Kidney (tissue), 14 donors: Measurements from ENCODE around the gene GPR137B. TPM values are rescaled to one million over a fixed set of nuclear protein-coding genes. Genes with fewer than 3 reads are reported as not detected.

ENCODE experiments used
- DNase-seq, 5 donors: peaks; one replicate each; pipeline ENCODE4 v3.0.0-alpha.2; 2013 to 2020
- FAIRE-seq: peaks from 2 replicates; lab custom pipeline; 2012; peaks lifted over from hg19 to GRCh38; lab: Jason Lieb, UNC
- H3K27ac ChIP-seq, 2 donors: one replicate each; pipeline ENCODE4 v1.7.0; 2013; ENCODE audit warnings: low read depth in 2 of 2, low read length in 2 of 2, inconsistent platforms in 1 of 2
- H3K27me3 ChIP-seq: one replicate; pipeline ENCODE4 v1.7.1; 2013; ENCODE audit warnings: low read length, inconsistent platforms; ENCODE audit not compliant: control insufficient read depth, insufficient read depth
- H3K36me3 ChIP-seq, 3 donors: one replicate each; pipeline versions ENCODE4 v1.7.0 to v1.7.1; 2013; ENCODE audit warnings: low read length in 3 of 3, control low read depth in 1 of 3, inconsistent platforms in 1 of 3; ENCODE audit not compliant: insufficient read depth in 3 of 3, control insufficient read depth in 2 of 3
- H3K4me1 ChIP-seq, 3 donors: one replicate each; pipeline versions ENCODE4 v1.7.0 to v1.7.1; 2013; ENCODE audit warnings: low read length in 3 of 3, inconsistent platforms in 1 of 3, low read depth in 1 of 3; ENCODE audit not compliant: control insufficient read depth in 2 of 3, insufficient read depth in 2 of 3
- H3K4me3 ChIP-seq, 3 donors: one replicate each; pipeline versions ENCODE4 v1.7.0 to v1.8.1; 2013; ENCODE audit warnings: low read length in 3 of 3, control low read depth in 1 of 3, inconsistent platforms in 1 of 3
- H3K9ac ChIP-seq, 3 donors: one replicate each; pipeline versions ENCODE4 v1.7.0 to v1.7.1; 2013; ENCODE audit warnings: low read length in 3 of 3, control low read depth in 1 of 3, inconsistent platforms in 1 of 3
- H3K9me3 ChIP-seq, 3 donors: one replicate each; pipeline versions ENCODE4 v1.7.0 to v1.7.1; 2013; ENCODE audit warnings: low read length in 3 of 3, control low read depth in 1 of 3, inconsistent platforms in 1 of 3; ENCODE audit not compliant: control insufficient read depth in 2 of 3, insufficient read depth in 1 of 3
- intact Hi-C: fragments of 100-400 bp; cut with DNase I; formaldehyde crosslinking; loops from one replicate; pipeline ENCODE4 v1.11.1; 2022
- polyA plus RNA-seq: library from polyadenylated mRNA; stranded (reverse); fragments of 350-450 nt; fragmentation: Illumina TruSeq; extraction: RNeasy Lipid Tissue Mini Kit (QIAGEN cat#74804); gene quantifications from one replicate; pipeline ENCODE4 v1.2.3, GENCODE V29; 2014; ENCODE audit warnings: low read depth, low replicate concordance; ENCODE audit not compliant: insufficient read depth
- total RNA-seq: library from RNA; stranded (reverse); fragmentation: NEBNext Ultra II Directional; extraction: Animal tissue kit (Norgen Biotek cat#: 25700); gene quantifications from one replicate; pipeline ENCODE4 v1.2.1, GENCODE V29; 2021
- TF ChIP-seq, protein P1 (sequence below): IDR thresholded peaks from 3 replicates; pipeline ENCODE4 v1.5.1; 2012; ENCODE audit warnings: mild to moderate bottlenecking, moderate library complexity, borderline replicate concordance; ENCODE audit not compliant: insufficient read depth; ENCODE audit errors: extremely low read depth
- donor health status: control.
- donor health status: control.
- donor health status: control.
- donor health status: control.
- donor health status: control.
- donor health status: DM: yes; HTN: yes; CAD: no.
- donor health status: Normal renal cell carcinoma (clear cell type).

The GPR137B gene
- total and polyA plus RNA-seq, 2 donors from 2014 or later = 22.2 to 31.4 TPM

- Histone ChIP-seq H3K27ac (peak overlapping the region in 1 of 2 donors; percentile 48), H3K9ac (no peak overlapping the region), H3K27me3 (no peaks in the 10 kb centered on the region), H3K36me3 (no peaks in the 10 kb centered on the region), H3K9me3 (no peaks in the 10 kb centered on the region), H3K4me3 (no peak overlapping the region), H3K4me1 (peaks cover 0 to 3% (median 2%) of the 10 kb centered on the region in 3 donors)
- no peak for DNase-seq
- no peak for FAIRE-seq
- TF ChIP-seq, protein P1, sequence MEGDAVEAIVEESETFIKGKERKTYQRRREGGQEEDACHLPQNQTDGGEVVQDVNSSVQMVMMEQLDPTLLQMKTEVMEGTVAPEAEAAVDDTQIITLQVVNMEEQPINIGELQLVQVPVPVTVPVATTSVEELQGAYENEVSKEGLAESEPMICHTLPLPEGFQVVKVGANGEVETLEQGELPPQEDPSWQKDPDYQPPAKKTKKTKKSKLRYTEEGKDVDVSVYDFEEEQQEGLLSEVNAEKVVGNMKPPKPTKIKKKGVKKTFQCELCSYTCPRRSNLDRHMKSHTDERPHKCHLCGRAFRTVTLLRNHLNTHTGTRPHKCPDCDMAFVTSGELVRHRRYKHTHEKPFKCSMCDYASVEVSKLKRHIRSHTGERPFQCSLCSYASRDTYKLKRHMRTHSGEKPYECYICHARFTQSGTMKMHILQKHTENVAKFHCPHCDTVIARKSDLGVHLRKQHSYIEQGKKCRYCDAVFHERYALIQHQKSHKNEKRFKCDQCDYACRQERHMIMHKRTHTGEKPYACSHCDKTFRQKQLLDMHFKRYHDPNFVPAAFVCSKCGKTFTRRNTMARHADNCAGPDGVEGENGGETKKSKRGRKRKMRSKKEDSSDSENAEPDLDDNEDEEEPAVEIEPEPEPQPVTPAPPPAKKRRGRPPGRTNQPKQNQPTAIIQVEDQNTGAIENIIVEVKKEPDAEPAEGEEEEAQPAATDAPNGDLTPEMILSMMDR = no peak
- intact Hi-C loops = no loop called here
Measured at GRCh38 chr1:236127045-236127444, 15.3 kb upstream of the GPR137B start.

- H3K4me1 ChIP-seq = peaks cover 0 to 3% (median 2%) of the 10 kb centered on the region in 3 donors
- H3K27me3 ChIP-seq = no peaks in the 10 kb centered on the region
- no peaks in the 10 kb centered on the region for H3K36me3 ChIP-seq
- H3K4me3 ChIP-seq = no peak overlapping the region
- TF ChIP-seq, protein P1 = no peak
- no peak for FAIRE-seq
- intact Hi-C loops = no loop called here
- H3K9me3 ChIP-seq = no peaks in the 10 kb centered on the region
- no peak overlapping the region for H3K27ac ChIP-seq
- no peak overlapping the region for H3K9ac ChIP-seq
- DNase-seq = peak in 1 of 5 donors; percentile 55
Measured at GRCh38 chr1:236128646-236129178, 13.6 kb upstream of the GPR137B start.

DNA sequence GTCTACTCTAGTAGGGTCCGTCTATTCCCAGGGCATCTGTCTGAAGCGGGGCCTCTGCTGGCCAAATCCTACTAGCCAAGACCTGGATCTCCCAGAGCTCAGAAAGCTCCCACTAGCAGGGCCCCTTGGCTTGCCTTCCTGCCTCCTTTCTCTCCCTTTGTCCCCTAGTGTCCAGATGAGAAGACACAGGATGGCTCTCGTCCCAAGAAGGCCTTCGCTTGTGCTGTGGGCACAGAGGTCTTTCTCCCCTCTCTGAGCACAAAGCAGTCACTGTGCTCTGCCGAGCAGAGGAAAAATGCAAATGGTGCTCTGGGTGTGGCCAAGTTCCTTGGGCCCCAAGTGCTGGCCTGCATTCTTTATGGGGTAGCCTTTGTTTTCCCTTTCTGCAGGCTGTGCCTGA lies 13.0 kb upstream of the GPR137B start:
- TF ChIP-seq, protein P1 = no peak
- Histone ChIP-seq H3K36me3 (no peaks in the 10 kb centered on the region), H3K4me3 (no peak overlapping the region), H3K9me3 (no peaks in the 10 kb centered on the region), H3K4me1 (peaks cover 0 to 3% (median 2%) of the 10 kb centered on the region in 3 donors), H3K9ac (no peak overlapping the region), H3K27ac (no peak overlapping the region), H3K27me3 (no peaks in the 10 kb centered on the region)
- FAIRE-seq (no peak), DNase-seq (peak in 2 of 5 donors; percentile 27 to 41)
- intact Hi-C loops = no loop called here

- Histone ChIP-seq H3K9me3 (no peaks in the 10 kb centered on the region), H3K4me1 (peaks cover 0 to 3% (median 2%) of the 10 kb centered on the region in 3 donors), H3K4me3 (no peak overlapping the region), H3K27ac (no peak overlapping the region), H3K27me3 (no peaks in the 10 kb centered on the region), H3K9ac (no peak overlapping the region), H3K36me3 (no peaks in the 10 kb centered on the region)
- TF ChIP-seq, protein P1 = no peak
- intact Hi-C loops = no loop called here
- FAIRE-seq (no peak), DNase-seq (no peak)
Measured at GRCh38 chr1:236130372-236130771, 12.0 kb upstream of the GPR137B start.
